ENCODE data around the gene DRC7. TPM values are rescaled to one million over a fixed set of nuclear protein-coding genes. Genes with fewer than 3 reads are reported as not detected.

DRC7 gene
- total and polyA plus RNA-seq, 5 experiments from 2014 or later: not detected

DNA sequence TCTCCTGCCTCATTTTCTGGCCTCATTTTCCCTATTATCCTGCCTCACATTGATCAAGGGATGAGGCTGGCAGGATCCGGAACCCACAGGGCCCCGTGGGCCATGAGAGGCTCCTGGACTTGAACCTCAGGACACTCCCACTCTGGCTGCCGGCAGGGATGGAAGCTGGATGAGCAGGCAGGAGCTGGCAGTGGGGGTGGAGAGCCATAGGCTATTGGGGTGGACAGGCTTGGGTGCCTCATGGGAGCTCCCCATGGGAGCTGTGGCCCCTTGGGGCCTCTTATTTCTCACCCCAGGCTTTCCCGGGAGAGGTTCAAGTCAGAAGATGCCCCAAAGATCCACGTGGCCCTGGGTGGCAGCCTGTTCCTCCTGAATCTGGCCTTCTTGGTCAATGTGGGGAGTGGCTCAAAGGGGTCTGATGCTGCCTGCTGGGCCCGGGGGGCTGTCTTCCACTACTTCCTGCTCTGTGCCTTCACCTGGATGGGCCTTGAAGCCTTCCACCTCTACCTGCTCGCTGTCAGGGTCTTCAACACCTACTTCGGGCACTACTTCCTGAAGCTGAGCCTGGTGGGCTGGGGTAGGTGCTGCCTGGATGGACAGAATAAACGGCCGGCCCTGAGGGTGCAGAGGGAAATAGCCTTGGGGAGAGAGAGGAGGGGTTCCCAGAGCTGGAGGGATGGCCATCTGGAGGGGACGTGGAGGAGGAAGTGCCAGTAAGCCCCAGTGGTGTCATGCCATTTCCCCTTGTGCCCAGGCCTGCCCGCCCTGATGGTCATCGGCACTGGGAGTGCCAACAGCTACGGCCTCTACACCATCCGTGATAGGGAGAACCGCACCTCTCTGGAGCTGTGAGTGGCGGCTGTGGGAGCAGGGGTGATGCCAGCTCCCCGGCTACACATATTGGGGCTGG lies 10.7 kb upstream of the DRC7 start:
- Mint-ChIP-seq H3K4me1 (peaks cover 2 to 11% (median 6%) of the 10 kb centered on the region in 4 donors), H3K27ac (peak overlapping the region in 4 of 10 donors; percentile 24 to 78 (median 54)), H3K36me3 (no peaks in the 10 kb centered on the region), H3K4me3 (peak overlapping the region in 1 of 10 donors; percentile 24), H3K27me3 (no peaks in the 10 kb centered on the region), H3K9me3 (no peaks in the 10 kb centered on the region)
- no peak for ATAC-seq
- POLR2A ChIA-PET: no interaction called here
- DNase-seq: no peak

DNA sequence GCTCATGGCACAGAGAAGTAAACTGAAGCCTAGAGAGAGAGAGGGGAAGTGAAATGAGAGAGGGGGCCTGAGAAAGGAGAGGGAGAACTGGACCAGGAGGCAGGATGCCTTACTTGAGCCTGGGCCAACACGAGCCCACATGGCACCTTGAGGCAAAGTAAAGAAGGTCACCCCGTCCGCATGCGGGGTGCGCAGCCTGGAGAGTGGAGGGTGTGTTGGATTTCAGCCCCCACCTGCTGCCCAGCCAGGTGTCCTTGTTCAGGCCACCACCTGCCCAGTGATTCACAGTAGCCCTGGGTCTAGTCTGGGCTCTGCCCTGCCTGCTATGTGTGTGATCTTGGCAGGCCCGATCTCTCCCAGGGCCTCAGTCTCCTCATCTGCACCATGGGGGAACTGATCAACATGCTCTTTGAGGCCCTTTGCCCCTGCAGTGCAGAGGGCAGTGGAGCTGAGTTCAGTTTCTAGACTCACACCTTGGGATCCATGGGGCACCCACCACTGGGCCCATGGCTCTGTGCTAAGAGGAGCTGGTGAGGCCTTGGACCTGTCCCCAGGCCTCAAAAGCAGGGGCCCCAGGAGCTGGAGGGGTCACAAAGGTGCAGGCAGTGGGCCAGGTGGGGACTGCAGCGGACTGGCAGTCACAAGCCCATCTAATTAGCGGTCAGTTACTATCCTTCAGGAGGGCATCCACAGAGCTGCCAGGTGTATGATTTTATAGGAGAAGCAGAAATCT lies 9.8 kb upstream of the DRC7 start:
- H3K4me1 Mint-ChIP-seq: peaks cover 8 to 18% (median 13%) of the 10 kb centered on the region in 4 donors
- H3K27me3 Mint-ChIP-seq: no peaks in the 10 kb centered on the region
- no peaks in the 10 kb centered on the region for H3K9me3 Mint-ChIP-seq
- peak overlapping the region in 2 of 10 donors; percentile 12 to 78 for H3K27ac Mint-ChIP-seq
- POLR2A ChIA-PET: no interaction called here
- ATAC-seq: no peak
- DNase-seq: no peak
- no peak overlapping the region for H3K4me3 Mint-ChIP-seq
- no peaks in the 10 kb centered on the region for H3K36me3 Mint-ChIP-seq

GRCh38 chr16:57685633-57686032 lies 9.0 kb upstream of the DRC7 start:
- POLR2A ChIA-PET: no interaction called here

DNA sequence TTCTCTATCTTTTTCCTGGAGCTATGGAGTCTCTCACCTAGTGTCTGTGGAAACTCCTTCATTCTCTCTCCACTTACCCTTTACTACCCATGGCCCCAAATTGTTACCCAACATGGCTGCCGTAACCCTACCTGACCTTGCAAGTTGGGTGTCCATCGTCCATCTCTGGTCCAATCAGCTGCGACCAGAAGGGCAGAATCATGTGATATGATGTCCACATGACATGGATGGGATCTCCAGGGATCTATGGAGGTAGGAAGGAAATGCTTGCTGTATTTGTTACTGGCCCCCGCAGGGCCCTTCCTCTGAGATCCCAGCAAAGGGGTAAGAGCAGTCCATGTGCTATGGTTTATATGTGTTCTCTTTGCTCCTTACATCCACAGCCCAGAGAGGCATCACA lies 8.0 kb upstream of the DRC7 start:
- peak overlapping the region in 4 of 10 donors; percentile 6 to 66 (median 52) for H3K27ac Mint-ChIP-seq
- peaks cover 10 to 29% (median 24%) of the 10 kb centered on the region in 4 donors for H3K4me1 Mint-ChIP-seq
- POLR2A ChIA-PET: interaction anchor here (1.0 kb wide), 1 partner anchor 85 kb away, joined by 3 read pairs; no protein-coding TSS in a partner anchor
- no peaks in the 10 kb centered on the region for H3K9me3 Mint-ChIP-seq
- DNase-seq (no peak), ATAC-seq (no peak)
- no peaks in the 10 kb centered on the region for H3K36me3 Mint-ChIP-seq
- no peaks in the 10 kb centered on the region for H3K27me3 Mint-ChIP-seq
- H3K4me3 Mint-ChIP-seq: no peak overlapping the region

More at GRCh38 chr16:57685633-57686032, 9.0 kb upstream of the DRC7 start:
- Mint-ChIP-seq H3K36me3 (no peaks in the 10 kb centered on the region), H3K27me3 (no peaks in the 10 kb centered on the region), H3K27ac (peak overlapping the region in 2 of 10 donors; percentile 17 to 56), H3K9me3 (no peaks in the 10 kb centered on the region), H3K4me1 (peaks cover 10 to 25% (median 20%) of the 10 kb centered on the region in 4 donors), H3K4me3 (no peak overlapping the region)
- no peak for ATAC-seq
- peak in 1 of 10 donors; percentile 22 for DNase-seq

DNA sequence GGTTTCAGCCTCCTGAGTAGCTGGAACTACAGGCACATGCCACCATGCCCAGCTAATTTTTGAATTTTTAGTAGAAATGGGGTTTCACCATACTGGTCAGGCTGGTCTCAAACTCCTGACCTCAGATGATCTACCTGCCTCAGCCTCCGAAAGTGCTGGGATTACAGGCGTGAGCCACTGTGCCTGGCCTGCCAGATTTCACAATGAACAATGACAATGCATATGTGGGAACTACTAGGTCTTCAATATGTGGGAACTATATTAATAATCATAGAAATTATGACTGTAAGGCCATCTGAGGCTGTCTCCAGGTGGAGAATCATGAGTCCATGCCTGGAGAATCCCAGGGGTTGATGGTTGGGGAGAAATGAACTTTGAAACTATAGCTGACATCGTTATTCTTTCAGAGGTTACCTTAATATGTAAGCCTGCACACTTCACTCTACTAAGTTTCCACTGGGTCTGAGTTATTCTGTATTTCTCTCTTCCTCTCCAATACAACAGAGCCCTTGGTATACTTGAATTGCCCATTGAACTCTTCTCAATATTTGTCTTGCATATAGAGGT lies 7.2 kb upstream of the DRC7 start:
- Mint-ChIP-seq H3K4me1 (peaks cover 14 to 29% (median 24%) of the 10 kb centered on the region in 4 donors), H3K9me3 (no peaks in the 10 kb centered on the region), H3K36me3 (no peaks in the 10 kb centered on the region), H3K27me3 (no peaks in the 10 kb centered on the region), H3K27ac (peak overlapping the region; percentile 46 to 98 (median 92)), H3K4me3 (no peak overlapping the region)
- DNase-seq (no peak), ATAC-seq (no peak)
- POLR2A ChIA-PET: interaction anchor here (1.0 kb wide), 1 partner anchor 86 kb away, joined by 3 read pairs; no protein-coding TSS in a partner anchor

GRCh38 chr16:57688487-57688986 lies 6.1 kb upstream of the DRC7 start:
- Mint-ChIP-seq H3K4me3 (peak overlapping the region in 1 of 10 donors; percentile 77), H3K4me1 (peaks cover 14 to 29% (median 24%) of the 10 kb centered on the region in 4 donors), H3K27me3 (no peaks in the 10 kb centered on the region), H3K27ac (peak overlapping the region; percentile 82 to 98 (median 96)), H3K9me3 (no peaks in the 10 kb centered on the region), H3K36me3 (no peaks in the 10 kb centered on the region)
- DNase-seq (no peak), ATAC-seq (no peak)
- POLR2A ChIA-PET: interaction anchor here (1.7 to 2.0 kb wide), 2 partner anchors 47 to 311 kb away, joined by 4 to 17 read pairs; partner anchors contain the start of genes KATNB1 and ZNF319

- Mint-ChIP-seq H3K36me3 (no peaks in the 10 kb centered on the region), H3K27ac (peak overlapping the region; percentile 89 to 98 (median 96)), H3K9me3 (no peaks in the 10 kb centered on the region), H3K4me1 (peaks cover 14 to 29% (median 26%) of the 10 kb centered on the region in 4 donors), H3K4me3 (peak overlapping the region; percentile 50 to 83 (median 73)), H3K27me3 (no peaks in the 10 kb centered on the region)
- ATAC-seq (peak; percentile 1 to 8), DNase-seq (no peak)
- POLR2A ChIA-PET: interaction anchor here (1.7 to 2.0 kb wide), 3 partner anchors 47 to 311 kb away, joined by 3 to 17 read pairs (median 4); partner anchors contain the start of genes KATNB1 and ZNF319
These were observed 5.4 kb upstream of the DRC7 start for GRCh38 chr16:57688987-57689761.

DNA sequence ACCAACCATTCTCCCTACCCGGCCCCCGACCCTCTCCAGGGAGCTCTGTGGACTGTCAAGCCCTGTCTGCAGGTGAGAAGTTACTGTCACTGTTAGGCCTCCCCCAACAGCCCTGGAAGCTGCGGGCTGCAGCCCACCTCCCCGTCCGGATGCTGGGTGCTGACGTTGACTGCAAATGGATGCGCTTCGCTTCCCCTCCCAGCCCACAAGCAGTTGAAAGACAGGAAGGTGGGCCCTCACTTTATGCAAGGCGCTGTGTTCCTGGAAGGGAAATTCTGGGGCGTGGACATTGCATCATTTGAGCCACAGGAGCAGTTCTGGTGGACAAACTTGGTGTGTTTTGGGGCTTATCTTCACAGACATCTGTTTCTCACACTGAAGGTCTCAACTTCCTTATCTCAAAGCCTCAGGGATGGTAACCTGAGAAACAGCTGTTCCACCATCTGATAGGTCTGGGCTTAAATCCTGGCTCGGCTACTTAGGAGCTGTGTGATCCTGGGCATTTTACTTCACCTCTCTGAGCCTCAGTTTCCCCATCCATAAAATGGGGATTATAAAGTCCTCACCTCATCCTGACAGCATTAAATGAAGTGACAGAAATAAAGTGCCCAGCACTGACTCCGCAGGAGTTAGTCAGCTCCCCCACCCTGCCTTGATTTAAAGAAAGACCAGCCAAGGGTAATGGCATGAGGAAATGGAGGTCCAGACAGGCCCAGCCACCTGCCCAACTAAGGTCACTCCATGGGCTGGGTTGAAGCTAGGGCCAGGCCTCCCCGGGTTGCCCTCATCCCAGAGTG lies 4.6 kb upstream of the DRC7 start:
- H3K9me3 Mint-ChIP-seq: no peaks in the 10 kb centered on the region
- H3K4me1 Mint-ChIP-seq: peaks cover 18 to 35% (median 32%) of the 10 kb centered on the region in 4 donors
- H3K27me3 Mint-ChIP-seq: peaks cover 0 to 1% (median 0%) of the 10 kb centered on the region in 5 donors
- H3K36me3 Mint-ChIP-seq: no peaks in the 10 kb centered on the region
- ATAC-seq: peak; percentile 95 to 96
- peak; percentile 37 to 82 (median 70) for DNase-seq
- H3K27ac Mint-ChIP-seq: peak overlapping the region; percentile 89 to 98 (median 96)
- POLR2A ChIA-PET: interaction anchor here (0.5 to 2.0 kb wide), 6 partner anchors 46 to 310 kb away, joined by 3 to 17 read pairs (median 4); partner anchors contain the start of genes KATNB1 and ZNF319
- peak overlapping the region; percentile 50 to 83 (median 73) for H3K4me3 Mint-ChIP-seq

- H3K4me3 Mint-ChIP-seq: peak overlapping the region in 2 of 10 donors; percentile 6 to 48
- H3K36me3 Mint-ChIP-seq: no peaks in the 10 kb centered on the region
- DNase-seq (no peak), ATAC-seq (no peak)
- POLR2A ChIA-PET: interaction anchor here (0.7 to 2.0 kb wide), 5 partner anchors 37 to 307 kb away, joined by 3 to 17 read pairs (median 3); partner anchors contain the start of gene KATNB1
- peaks cover 21 to 40% (median 38%) of the 10 kb centered on the region in 4 donors for H3K4me1 Mint-ChIP-seq
- H3K9me3 Mint-ChIP-seq: no peaks in the 10 kb centered on the region
- peaks cover 0 to 1% (median 0%) of the 10 kb centered on the region in 5 donors for H3K27me3 Mint-ChIP-seq
- peak overlapping the region in 8 of 10 donors; percentile 48 to 97 (median 92) for H3K27ac Mint-ChIP-seq
These were observed 3.7 kb upstream of the DRC7 start for GRCh38 chr16:57690782-57691471.

- Mint-ChIP-seq H3K4me1 (peaks cover 21 to 40% (median 38%) of the 10 kb centered on the region in 4 donors), H3K27ac (peak overlapping the region in 3 of 10 donors; percentile 25 to 50 (median 41)), H3K36me3 (no peaks in the 10 kb centered on the region), H3K9me3 (no peaks in the 10 kb centered on the region), H3K4me3 (no peak overlapping the region), H3K27me3 (peaks cover 0 to 1% (median 0%) of the 10 kb centered on the region in 5 donors)
- DNase-seq (no peak), ATAC-seq (no peak)
- POLR2A ChIA-PET: no interaction called here
These were observed 2.0 kb upstream of the DRC7 start for GRCh38 chr16:57692636-57693035.
